MG63 (cell line): ENCODE measurements around the gene PTPRU. TPM values are rescaled to one million over a fixed set of nuclear protein-coding genes. Genes with fewer than 3 reads are reported as not detected.

Source experiments
- DNase-seq: peaks from one replicate; pipeline ENCODE4 v3.0.0-alpha.2; 2020
- H3K27me3 ChIP-seq: fragments of 250-450 bp; sonication (Bioruptor Pico); 2 replicates; pipeline ENCODE4 v1.5.1; 2020; ENCODE audit warnings: mild to moderate bottlenecking, moderate library complexity
- H3K36me3 ChIP-seq: fragments of 250-450 bp; sonication (Bioruptor Pico); 2 replicates; pipeline ENCODE4 v1.5.1; 2020; ENCODE audit warnings: mild to moderate bottlenecking, moderate library complexity
- H3K4me3 ChIP-seq: fragments of 250-450 bp; sonication (Bioruptor Pico); 2 replicates; pipeline ENCODE4 v1.5.1; 2020; ENCODE audit warnings: mild to moderate bottlenecking, moderate library complexity
- H3K9me3 ChIP-seq: fragments of 250-450 bp; sonication (Bioruptor Pico); 2 replicates; pipeline ENCODE4 v1.5.1; 2020; ENCODE audit warnings: mild to moderate bottlenecking, moderate library complexity
- total RNA-seq: library from RNA; depleted of rRNA; stranded (reverse); fragments of >200 nt; shearing (Covaris generic); gene quantifications from 2 replicates; pipeline ENCODE4 v1.2.3, GENCODE V29; 2014; ENCODE audit warnings: low replicate concordance

PTPRU gene
- total RNA-seq, 1 experiment from 2014 or later = 6.4 TPM

DNA sequence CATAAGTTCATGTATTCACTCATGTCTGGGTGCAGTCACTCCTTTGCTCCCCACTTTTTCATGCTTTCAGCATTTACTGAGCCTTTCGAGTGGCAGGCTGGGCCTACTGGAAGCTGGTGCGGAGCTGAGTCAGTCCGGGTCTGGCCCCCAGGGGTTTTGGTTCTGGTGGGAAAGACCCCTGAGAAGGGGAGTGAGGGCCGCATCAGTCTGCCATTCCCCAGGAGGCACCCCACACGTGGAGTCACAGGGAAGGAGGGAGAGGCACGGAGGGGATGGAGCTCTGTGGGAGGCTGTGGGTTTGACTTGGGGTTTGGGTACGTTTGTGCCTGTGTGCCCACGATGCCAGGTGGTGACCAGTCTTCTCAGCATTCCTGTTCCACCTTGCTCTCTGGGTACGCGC is 87.9 kb downstream of the PTPRU start:
- DNase-seq = no peak
- no peaks in the 10 kb centered on the region for H3K27me3 ChIP-seq
- H3K36me3 ChIP-seq = no peaks in the 10 kb centered on the region
- H3K9me3 ChIP-seq = no peaks in the 10 kb centered on the region
- H3K4me3 ChIP-seq = no peak overlapping the region

DNA sequence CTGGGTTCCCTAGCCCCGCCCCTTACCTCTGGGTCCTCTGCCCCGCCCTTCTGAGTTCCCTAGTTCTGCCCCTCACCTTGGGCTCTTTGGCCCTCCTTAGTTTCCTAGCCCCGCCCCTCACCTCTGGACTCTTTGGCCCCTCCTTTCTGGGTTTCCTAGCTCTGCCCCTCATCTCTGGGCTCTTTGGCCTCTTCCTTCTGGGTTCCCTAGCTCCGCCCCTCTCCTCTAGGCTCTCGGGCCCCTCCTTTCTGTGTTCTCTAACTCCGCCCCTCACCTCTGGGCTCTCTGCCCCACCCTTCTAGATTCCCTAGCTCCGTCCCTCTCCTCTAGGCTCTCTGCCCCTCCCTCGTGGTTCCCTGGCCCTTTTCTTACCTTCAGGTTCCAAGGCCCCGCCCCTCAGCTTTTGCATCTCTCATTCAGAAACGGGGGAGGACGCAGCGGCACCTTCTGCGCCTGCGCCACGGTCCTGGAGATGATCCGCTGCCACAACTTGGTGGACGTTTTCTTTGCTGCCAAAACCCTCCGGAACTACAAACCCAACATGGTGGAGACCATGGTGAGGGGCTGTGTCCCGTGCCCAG is 88.5 kb downstream of the PTPRU start:
- Histone ChIP-seq H3K36me3 (no peaks in the 10 kb centered on the region), H3K9me3 (no peaks in the 10 kb centered on the region), H3K27me3 (no peaks in the 10 kb centered on the region), H3K4me3 (no peak overlapping the region)
- no peak for DNase-seq

DNA sequence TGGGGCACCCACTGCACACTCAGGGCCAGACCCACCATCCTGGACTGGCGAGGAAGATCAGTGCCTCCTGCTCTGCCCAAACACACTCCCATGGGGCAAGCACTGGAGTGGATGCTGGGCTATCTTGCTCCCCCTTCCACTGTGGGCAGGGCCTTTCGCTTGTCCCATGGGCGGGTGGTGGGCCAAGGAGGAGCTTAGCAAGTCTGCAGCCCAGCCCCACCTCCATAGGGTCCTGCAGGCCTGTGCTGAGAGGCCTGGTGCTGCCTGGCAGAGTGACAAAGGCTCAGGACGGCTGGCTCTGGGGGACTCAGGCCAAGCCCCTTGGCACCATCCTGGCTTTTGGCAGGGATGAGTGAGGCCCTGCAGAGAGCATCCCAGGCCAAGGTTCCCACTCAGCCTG is 89.4 kb downstream of the PTPRU start:
- DNase-seq = peak; percentile 23
- Histone ChIP-seq H3K4me3 (no peak overlapping the region), H3K9me3 (no peaks in the 10 kb centered on the region), H3K27me3 (no peaks in the 10 kb centered on the region), H3K36me3 (no peaks in the 10 kb centered on the region)

DNA sequence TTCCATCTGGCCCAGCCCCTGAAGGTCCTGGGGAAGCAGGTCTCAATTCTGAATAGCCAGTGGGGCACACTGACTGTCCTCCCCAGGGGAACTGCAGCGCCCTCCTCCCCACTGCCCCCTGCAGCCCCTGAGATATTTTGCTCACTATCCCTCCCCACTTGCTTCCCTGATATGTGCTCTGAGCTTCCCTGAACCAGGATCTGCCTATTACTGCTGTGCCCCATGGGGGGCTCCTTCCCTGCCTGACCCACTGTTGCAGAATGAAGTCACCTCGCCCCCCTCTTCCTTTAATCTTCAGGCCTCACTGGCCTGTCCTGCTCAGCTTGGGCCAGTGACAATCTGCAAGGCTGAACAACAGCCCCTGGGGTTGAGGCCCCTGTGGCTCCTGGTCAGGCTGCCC is 89.8 kb downstream of the PTPRU start:
- Histone ChIP-seq H3K36me3 (no peaks in the 10 kb centered on the region), H3K27me3 (no peaks in the 10 kb centered on the region), H3K4me3 (no peak overlapping the region), H3K9me3 (no peaks in the 10 kb centered on the region)
- DNase-seq = no peak

DNA sequence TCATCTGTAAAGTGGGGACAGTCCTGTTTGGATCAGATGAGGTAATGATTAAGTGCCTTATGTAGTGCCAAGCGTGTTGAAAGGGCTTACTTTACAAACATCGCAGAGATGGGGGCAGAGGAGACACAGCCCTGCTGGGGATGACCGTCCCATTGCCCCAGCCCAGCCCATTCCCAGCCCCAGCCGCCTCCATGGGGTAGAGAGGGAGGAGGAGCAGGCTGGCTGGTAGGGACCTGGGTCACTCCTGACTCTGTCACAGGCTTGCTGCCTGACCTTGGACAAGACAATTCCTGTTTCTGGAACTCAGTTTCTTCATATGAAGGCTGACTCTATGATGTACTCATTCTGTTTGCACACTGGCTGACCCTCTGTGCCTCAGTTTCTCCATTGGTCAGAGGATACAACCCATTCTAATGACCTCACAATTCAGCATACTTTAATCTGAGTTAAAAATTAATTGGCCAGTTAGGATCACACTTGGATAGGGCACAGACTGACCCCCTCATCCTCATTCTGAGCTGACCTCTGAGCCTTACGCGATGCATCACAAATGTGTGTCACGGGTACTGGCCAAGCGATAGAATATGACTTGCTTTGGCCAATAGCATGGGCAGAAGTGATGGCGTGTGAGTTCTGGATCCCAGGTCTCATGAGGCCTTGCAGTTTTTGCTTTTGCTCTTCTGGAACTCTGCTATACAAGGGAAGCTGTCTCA is 91.1 kb downstream of the PTPRU start:
- no peak for DNase-seq
- no peak overlapping the region for H3K4me3 ChIP-seq
- no peaks in the 10 kb centered on the region for H3K36me3 ChIP-seq
- no peaks in the 10 kb centered on the region for H3K27me3 ChIP-seq
- H3K9me3 ChIP-seq = no peaks in the 10 kb centered on the region

DNA sequence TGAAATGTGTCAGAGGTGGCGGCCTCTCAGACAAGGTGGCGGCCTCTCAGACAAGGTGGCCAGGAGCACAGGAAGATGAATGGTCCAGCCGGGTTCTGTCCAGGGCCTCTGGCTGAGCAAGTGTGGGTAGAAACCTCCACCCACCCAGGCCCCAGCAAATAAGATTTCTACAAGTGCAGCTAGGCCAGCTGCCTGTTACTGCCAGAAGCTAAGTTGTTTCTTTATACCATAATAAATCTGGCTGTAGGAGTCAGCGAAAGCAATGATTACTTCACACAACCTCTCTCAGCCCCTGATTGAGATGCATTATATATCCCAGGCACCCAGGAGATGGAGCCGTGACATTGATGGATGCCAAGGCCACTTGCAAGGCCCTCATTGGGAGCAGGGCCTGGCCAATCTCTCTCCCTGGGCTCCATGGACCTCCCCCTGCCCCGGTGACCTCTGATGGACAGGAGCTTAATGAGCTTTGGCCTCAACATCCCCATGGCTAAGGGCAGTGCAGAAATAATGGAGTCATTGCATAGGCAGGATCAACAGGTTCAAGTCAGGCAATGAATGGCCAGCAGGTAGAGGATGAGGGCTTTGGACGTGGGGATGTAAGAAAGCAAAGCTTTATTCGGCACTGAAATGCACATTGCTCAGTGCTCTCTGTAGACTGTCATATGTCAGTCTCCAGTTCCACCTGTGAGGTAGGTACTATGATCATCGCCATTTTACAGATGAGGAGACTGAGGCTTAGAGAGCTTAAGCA is 92.9 kb downstream of the PTPRU start:
- Histone ChIP-seq H3K36me3 (no peaks in the 10 kb centered on the region), H3K9me3 (no peaks in the 10 kb centered on the region), H3K27me3 (peaks cover 5% of the 10 kb centered on the region; the same call in 1 of the 2 replicates), H3K4me3 (no peak overlapping the region)
- DNase-seq = no peak

DNA sequence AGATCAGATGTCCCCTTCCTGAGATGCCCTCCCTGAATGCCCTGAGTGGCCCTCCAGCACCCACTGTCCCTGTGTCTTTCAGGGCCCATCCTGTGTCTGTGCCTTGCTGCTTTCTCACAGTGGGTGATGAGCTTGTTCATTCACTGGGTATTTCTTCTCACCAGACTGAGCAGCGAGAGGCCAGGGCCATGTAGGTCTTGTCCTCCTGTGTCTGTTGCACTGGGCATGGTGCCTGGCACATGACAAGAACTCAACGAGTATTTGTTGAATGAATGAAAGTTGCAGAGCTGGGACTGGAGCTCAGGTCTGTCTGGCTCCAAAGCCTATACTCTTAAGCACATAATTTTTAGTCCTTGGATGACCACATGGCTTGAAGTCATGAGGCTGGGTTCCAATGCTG is 93.8 kb downstream of the PTPRU start:
- Histone ChIP-seq H3K9me3 (no peaks in the 10 kb centered on the region), H3K4me3 (no peak overlapping the region), H3K36me3 (no peaks in the 10 kb centered on the region), H3K27me3 (peaks cover 7% of the 10 kb centered on the region; the same call in 1 of the 2 replicates)
- no peak for DNase-seq

DNA sequence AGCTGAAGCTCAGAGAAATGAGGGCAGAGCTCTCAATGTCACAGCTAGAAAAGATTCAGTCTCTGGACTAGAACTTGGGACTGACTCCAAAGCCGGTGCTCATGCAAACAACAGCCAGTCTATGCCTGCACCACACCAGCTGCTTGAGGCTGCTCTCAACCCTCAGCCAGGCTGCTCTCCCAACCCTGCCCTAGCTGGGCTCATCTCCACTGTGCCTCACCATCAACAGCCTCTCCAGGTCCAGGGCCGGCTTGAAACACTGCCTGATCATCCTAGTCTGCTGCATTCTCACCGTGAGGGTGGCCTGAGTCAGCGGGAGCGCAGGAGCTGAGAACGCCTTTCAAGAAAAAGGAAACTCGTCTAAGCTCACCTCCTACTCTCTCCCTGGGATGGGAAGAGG is 94.5 kb downstream of the PTPRU start:
- Histone ChIP-seq H3K27me3 (peaks cover 7% of the 10 kb centered on the region; the same call in 1 of the 2 replicates), H3K36me3 (no peaks in the 10 kb centered on the region), H3K4me3 (no peak overlapping the region), H3K9me3 (no peaks in the 10 kb centered on the region)
- DNase-seq = no peak

DNA sequence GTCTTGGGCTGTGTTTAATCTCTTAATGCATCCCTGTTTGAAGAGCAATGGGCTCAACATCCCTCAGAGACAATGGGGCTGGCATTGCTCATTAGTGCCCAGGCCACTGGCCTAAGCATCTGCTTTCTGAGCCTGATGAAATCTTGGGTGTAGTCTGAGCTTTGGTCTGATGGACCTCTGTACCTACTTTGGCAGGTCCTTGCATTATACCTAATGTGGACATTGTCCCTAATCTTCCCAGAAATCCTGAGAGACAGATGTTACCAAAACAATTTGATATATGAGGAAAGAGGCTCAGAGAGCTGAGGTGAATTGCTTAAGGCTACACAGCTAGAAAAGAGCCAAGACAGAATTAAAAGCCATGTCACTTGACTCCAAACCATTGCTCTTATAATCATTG is 95.0 kb downstream of the PTPRU start:
- no peaks in the 10 kb centered on the region for H3K9me3 ChIP-seq
- H3K27me3 ChIP-seq = peaks cover 9% of the 10 kb centered on the region; the same call in 1 of the 2 replicates
- no peak overlapping the region for H3K4me3 ChIP-seq
- H3K36me3 ChIP-seq = no peaks in the 10 kb centered on the region
- no peak for DNase-seq

DNA sequence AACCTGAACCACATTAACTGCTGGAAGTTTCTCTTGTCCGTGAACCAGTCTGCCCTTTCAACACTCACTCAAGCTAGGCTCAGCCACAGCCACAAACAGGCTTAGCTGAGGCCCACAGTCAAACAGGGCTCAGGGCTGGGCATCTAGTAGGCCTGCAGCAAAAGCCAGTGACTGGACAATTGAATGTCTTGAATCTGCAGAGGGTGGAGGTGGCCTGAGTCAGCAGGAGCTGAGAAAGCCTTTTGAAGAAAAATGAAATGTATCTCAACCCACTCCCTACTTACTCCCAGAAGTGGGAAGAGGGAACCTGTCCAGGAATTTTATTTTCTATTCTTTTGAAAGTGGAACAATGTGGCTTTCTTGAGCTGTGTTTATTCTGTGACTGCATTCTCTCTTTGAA is 95.4 kb downstream of the PTPRU start:
- DNase-seq = no peak
- no peaks in the 10 kb centered on the region for H3K36me3 ChIP-seq
- no peak overlapping the region for H3K4me3 ChIP-seq
- H3K27me3 ChIP-seq = peaks cover 9% of the 10 kb centered on the region; the same call in 1 of the 2 replicates
- no peaks in the 10 kb centered on the region for H3K9me3 ChIP-seq

DNA sequence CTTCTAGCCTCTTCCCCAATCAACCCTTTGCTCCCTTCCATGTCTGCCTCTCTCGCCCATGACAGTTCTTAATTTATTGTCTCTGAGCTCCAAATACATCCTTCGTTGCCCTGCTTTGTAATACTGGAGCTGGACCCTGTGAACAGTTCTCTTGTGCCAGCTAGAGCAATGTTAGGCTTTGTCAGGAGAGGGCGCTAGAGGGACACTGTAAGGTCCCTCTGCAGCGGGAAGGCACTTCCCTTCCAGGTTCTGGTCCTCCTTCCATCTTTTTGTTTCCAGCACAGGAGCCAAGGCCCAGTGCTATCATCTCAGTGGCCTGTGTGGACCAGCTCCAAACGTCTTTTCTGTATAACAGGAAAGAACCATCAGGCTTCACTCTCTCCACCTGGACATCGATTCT is 95.9 kb downstream of the PTPRU start:
- Histone ChIP-seq H3K36me3 (no peaks in the 10 kb centered on the region), H3K27me3 (peaks cover 9% of the 10 kb centered on the region; the same call in 1 of the 2 replicates), H3K4me3 (no peak overlapping the region), H3K9me3 (no peaks in the 10 kb centered on the region)
- peak; percentile 15 for DNase-seq

DNA sequence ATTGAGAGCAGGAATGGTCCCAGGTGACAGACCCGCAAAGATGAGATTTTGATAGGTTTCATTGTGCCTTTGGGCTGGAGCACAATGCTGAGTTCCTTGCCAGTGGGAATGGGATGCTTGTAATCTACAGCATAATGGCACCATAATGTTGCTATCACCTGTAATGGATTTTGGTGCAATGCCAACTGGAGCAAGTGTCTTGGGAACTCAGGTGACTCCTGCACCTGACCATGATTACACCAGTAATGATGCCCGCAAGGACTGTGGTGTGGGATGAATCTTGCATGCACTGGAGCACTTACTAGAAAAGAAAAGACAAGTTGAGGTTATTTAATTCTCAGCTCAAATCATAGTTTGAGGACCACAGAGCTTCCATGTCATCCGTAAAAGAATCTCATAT is 96.7 kb downstream of the PTPRU start:
- DNase-seq = no peak
- Histone ChIP-seq H3K4me3 (no peak overlapping the region), H3K9me3 (no peaks in the 10 kb centered on the region), H3K36me3 (no peaks in the 10 kb centered on the region), H3K27me3 (peaks cover 9% of the 10 kb centered on the region; the same call in 1 of the 2 replicates)

DNA sequence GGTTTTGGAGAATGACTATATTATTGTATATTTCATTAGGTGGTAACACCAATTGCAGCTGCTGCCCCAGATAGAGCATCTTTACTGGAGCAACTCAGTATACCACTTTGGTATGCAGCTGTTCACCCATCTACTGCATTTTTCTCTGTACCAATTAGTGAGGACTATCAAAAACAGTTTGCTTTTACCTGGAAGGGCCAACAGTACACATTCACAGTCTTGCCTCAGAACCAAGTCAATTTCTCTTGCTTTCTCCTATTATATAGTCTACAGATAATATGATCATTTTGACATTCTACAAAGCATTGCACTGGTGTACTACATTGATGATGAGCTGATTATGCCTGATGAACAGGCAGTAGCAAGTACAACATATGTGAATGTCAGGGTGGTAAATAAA is 99.3 kb downstream of the PTPRU start:
- Histone ChIP-seq H3K4me3 (no peak overlapping the region), H3K9me3 (no peaks in the 10 kb centered on the region), H3K36me3 (no peaks in the 10 kb centered on the region), H3K27me3 (peaks cover 9% of the 10 kb centered on the region; the same call in 1 of the 2 replicates)
- DNase-seq = no peak

DNA sequence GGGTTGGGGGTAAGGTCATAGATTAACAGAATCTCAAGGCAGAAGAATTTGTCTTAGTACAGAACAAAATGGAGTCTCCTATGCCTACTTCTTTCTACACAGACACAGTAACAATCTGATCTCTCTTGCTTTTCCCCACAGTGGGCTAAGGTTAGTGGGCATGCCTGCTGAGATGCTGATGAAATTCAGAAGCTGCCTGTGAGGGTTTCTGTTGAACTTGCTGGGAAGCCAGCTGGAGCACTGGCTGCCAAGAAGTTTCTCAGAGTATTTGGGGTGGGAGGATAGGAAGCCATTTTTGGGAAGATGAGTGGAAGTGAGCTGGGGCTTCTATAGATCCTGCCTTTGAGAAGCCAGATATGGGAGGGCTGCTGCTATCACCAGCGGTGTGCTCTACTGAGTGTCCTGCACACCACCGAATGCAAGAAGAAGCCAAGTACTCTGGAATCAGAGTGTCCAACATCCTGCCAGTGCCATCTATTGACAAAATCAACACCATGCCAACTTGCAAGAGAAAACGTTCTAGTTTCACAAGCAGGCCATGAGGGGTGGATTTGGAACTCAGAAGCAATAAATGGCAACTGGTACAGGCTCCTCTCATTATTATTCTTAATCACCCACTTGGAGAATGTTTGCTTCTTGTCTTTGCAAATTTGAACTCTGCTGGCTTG is 102.7 kb downstream of the PTPRU start:
- no peaks in the 10 kb centered on the region for H3K36me3 ChIP-seq
- no peak overlapping the region for H3K4me3 ChIP-seq
- peaks cover 5% of the 10 kb centered on the region; the same call in 1 of the 2 replicates for H3K27me3 ChIP-seq
- DNase-seq = no peak
- no peaks in the 10 kb centered on the region for H3K9me3 ChIP-seq

DNA sequence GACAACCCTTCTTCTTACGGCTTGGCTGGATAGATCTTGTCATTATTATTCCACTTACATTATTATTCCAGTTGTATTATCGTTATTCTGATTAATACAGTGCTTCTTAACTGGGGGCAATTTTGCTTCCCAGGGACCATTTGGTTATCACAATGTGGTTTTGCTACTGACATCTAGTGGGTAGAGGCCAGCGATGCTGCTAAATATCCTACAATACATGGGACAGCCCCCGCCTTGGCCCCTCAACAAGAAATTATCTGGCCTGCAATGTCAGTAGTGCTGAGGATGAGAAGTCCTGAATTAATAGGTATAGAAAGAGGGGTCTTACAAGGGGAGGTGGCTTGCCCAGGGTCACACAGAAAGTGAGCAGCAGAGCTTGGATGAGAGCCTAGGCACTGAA is 105.6 kb downstream of the PTPRU start:
- H3K9me3 ChIP-seq = no peaks in the 10 kb centered on the region
- H3K36me3 ChIP-seq = no peaks in the 10 kb centered on the region
- DNase-seq = no peak
- no peaks in the 10 kb centered on the region for H3K27me3 ChIP-seq
- no peak overlapping the region for H3K4me3 ChIP-seq

DNA sequence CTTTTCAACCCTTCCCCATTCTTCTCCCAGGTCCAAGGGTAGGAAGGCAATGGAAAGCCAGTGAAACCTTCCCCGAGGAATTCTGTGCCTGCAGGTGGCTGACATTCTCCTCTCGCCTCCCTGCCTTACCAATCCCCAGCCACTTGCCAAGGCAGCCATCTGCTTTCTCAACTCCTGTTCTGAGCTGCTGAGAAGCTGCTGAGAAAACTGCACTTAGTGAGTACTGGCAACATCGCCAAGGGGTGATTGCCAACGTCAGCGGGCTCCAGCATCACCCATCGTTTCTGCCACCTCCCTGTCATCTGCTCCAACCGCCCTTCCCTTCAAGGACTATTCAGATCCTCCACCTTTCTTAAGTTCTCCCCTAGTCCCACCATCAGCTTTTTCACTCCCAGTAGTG is 106.0 kb downstream of the PTPRU start:
- Histone ChIP-seq H3K36me3 (no peaks in the 10 kb centered on the region), H3K4me3 (no peak overlapping the region), H3K27me3 (no peaks in the 10 kb centered on the region), H3K9me3 (no peaks in the 10 kb centered on the region)
- DNase-seq = no peak

DNA sequence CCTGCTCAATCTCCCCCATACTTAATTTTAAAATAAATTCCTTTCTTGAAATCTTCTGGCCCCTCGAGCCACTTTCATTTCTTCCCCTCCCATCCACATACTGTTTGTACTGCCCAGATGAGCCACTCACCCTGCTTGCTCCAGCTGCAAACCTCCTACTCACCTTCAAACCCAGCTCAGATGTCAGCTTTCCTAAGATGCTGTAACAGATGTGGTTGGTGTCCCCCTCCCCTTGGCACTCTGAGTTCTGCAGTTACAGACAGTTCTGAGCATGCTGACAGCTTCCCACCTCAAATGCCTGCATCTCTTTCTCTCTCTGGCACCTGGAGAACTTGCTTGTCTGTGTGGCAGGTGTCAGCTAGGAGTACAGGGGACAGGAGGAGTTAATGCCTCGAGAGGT is 106.7 kb downstream of the PTPRU start:
- no peaks in the 10 kb centered on the region for H3K9me3 ChIP-seq
- no peak overlapping the region for H3K4me3 ChIP-seq
- no peaks in the 10 kb centered on the region for H3K27me3 ChIP-seq
- no peaks in the 10 kb centered on the region for H3K36me3 ChIP-seq
- DNase-seq = no peak
